Left ventricle myocardium inferior (tissue), 1 donor: ENCODE measurements around the gene ZNF672. TPM values are rescaled to one million over a fixed set of nuclear protein-coding genes. Genes with fewer than 3 reads are reported as not detected.

Experiments used
- DNase-seq: peaks from one replicate; pipeline ENCODE4 v3.0.0-alpha.2; 2020
- H3K27ac ChIP-seq: fragments of 200-600 bp; replicated peaks from 2 replicates; pipeline ENCODE4 v1.8.0; 2021
- H3K27me3 ChIP-seq: fragments of 200-600 bp; 2 replicates; pipeline ENCODE4 v1.8.0; 2021; ENCODE audit warnings: low read depth
- H3K36me3 ChIP-seq: fragments of 200-600 bp; 2 replicates; pipeline ENCODE4 v1.8.0; 2021
- H3K4me1 ChIP-seq: fragments of 200-600 bp; 2 replicates; pipeline ENCODE4 v1.8.0; 2021
- H3K4me3 ChIP-seq: fragments of 200-600 bp; 2 replicates; pipeline ENCODE4 v1.8.0; 2021; ENCODE audit warnings: mild to moderate bottlenecking, moderate library complexity
- H3K9me3 ChIP-seq: fragments of 200-600 bp; replicated peaks from 2 replicates; pipeline ENCODE4 v1.8.0; 2021
- CTCF ChIP-seq: fragments of 200-600 bp; IDR thresholded peaks from 2 replicates; pipeline ENCODE4 v1.8.0; 2021; ENCODE audit warnings: antibody characterized with exemption, mild to moderate bottlenecking, borderline replicate concordance
- intact Hi-C: fragments of 100-400 bp; cut with micrococcal nuclease; formaldehyde crosslinking; loops from one replicate; pipeline ENCODE4 v1.11.0; 2022
- total RNA-seq: library from RNA; stranded (reverse); fragmentation: NEBNext Ultra II Directional; extraction: Animal tissue kit (Norgen Biotek cat#: 25700); gene quantifications from one replicate; pipeline ENCODE4 v1.2.1, GENCODE V29; 2021
- donor health status: DM: no; HTN: yes; CAD: no; lungs with severe emphysema.

ZNF672 gene
- total RNA-seq, 1 donor from 2014 or later = 43.1 TPM

DNA sequence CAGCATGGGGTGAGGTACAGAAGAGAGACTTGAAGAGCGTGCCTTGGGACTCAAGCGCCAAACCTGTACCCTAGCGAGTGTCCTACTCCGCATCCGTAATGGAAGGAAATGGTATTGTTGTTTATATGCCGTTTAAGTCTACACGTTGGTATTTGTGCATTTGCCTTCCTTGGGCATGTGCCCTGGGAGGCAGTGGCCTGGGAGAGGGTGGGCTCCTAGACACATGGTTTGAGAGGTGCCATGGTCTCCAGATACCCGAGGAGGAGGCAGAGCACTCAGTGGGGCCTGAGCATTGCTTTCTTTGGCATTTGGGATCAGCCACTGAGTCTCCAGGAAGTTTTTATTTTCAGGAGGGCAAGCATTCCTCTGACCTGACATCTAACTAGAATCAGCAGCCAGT lies 6.5 kb downstream of the ZNF672 start:
- H3K9me3 ChIP-seq = no peaks in the 10 kb centered on the region
- no peak for TF ChIP-seq CTCF
- intact Hi-C loops = no loop called here
- peaks cover 53% of the 10 kb centered on the region for H3K36me3 ChIP-seq
- H3K27ac ChIP-seq = no peak overlapping the region
- no peaks in the 10 kb centered on the region for H3K27me3 ChIP-seq
- peaks cover 57% of the 10 kb centered on the region for H3K4me1 ChIP-seq
- no peak for DNase-seq
- H3K4me3 ChIP-seq = no peak overlapping the region

GRCh38 chr1:248847181-248847955 lies 9.3 kb downstream of the ZNF672 start:
- H3K4me1 ChIP-seq = peaks cover 33% of the 10 kb centered on the region
- no peaks in the 10 kb centered on the region for H3K9me3 ChIP-seq
- intact Hi-C loops = no loop called here
- no peaks in the 10 kb centered on the region for H3K27me3 ChIP-seq
- no peak overlapping the region for H3K27ac ChIP-seq
- no peak for TF ChIP-seq CTCF
- H3K36me3 ChIP-seq = peaks cover 64% of the 10 kb centered on the region
- H3K4me3 ChIP-seq = no peak overlapping the region
- DNase-seq = no peak

DNA sequence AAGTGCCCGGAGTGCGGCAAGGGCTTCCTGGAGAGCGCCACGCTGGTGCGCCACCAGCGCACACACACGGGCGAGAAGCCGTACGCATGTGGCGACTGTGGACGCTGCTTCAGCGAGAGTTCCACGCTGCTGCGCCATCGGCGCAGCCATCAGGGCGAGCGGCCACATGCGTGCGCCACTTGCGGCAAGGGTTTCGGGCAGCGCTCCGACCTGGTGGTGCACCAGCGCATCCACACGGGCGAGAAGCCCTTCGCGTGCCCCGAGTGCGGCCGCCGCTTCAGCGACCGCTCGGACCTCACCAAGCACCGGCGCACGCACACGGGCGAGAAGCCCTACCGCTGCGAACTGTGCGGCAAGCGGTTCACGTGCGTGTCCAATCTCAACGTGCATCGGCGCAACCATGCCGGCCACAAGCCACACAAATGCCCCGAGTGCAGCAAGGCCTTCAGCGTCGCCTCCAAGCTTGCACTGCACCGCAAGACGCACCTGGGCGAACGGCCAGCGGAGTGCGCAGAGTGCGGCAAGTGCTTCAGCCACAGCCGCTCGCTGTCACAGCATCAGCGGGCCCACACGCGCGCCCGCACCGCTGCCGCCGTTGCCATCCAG lies 10.0 kb downstream of the ZNF672 start:
- no peak overlapping the region for H3K27ac ChIP-seq
- no peaks in the 10 kb centered on the region for H3K9me3 ChIP-seq
- intact Hi-C loops = no loop called here
- no peak for DNase-seq
- no peak overlapping the region for H3K4me3 ChIP-seq
- H3K36me3 ChIP-seq = peaks cover 64% of the 10 kb centered on the region
- no peak for TF ChIP-seq CTCF
- no peaks in the 10 kb centered on the region for H3K27me3 ChIP-seq
- peaks cover 26% of the 10 kb centered on the region for H3K4me1 ChIP-seq

DNA sequence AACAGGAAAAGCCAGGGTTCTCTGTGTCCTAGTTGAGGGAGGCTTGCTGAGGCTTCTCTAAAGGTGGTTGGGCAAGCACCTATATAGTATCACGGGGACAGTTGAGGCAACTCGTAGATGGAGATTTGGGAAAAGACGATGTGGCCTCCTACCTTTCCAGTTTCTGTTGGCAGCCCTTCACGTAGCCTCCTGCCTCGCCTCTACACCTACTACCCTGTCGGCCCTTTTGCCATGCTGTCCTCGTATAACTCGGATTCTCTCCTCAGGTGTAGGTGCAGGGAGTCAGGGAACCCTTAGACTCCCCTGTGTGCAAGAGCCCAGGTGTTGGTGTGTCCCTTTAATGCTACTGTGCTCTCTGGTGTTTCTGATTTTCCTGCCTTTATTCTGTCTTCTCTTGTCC lies 10.6 kb downstream of the ZNF672 start:
- Histone ChIP-seq H3K36me3 (peaks cover 66% of the 10 kb centered on the region), H3K27ac (no peak overlapping the region), H3K9me3 (no peaks in the 10 kb centered on the region), H3K27me3 (no peaks in the 10 kb centered on the region), H3K4me1 (peaks cover 21% of the 10 kb centered on the region), H3K4me3 (no peak overlapping the region)
- intact Hi-C loops = no loop called here
- no peak for DNase-seq
- TF ChIP-seq CTCF = no peak

DNA sequence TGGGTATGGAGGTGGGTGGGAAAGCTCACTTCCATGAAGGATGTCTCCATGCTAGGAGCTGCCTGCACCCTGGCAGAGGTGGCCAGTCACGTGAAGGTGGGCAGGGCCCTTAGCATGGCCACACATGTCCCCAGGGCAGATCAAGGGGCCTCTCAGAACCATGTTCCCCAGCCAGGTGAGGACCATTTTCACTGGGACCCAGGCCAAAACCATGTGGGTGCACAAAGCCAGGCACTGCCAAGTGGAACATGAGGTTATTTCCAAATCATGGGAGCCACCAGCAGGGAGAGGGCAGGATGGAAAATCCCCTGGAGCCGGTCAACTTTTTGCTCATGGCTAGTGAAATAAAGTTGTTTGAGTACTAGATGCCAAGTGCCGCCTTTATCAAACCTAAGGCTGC lies 11.1 kb downstream of the ZNF672 start:
- Histone ChIP-seq H3K4me3 (no peak overlapping the region), H3K4me1 (peaks cover 16% of the 10 kb centered on the region), H3K27ac (no peak overlapping the region), H3K27me3 (no peaks in the 10 kb centered on the region), H3K36me3 (peaks cover 71% of the 10 kb centered on the region), H3K9me3 (no peaks in the 10 kb centered on the region)
- no peak for TF ChIP-seq CTCF
- intact Hi-C loops = no loop called here
- no peak for DNase-seq
